Measurements from ENCODE around the gene TMEM82.
A peak's percentile ranks its signal among the peaks of the same experiment; 100 is the strongest.

TMEM82 gene

DNA sequence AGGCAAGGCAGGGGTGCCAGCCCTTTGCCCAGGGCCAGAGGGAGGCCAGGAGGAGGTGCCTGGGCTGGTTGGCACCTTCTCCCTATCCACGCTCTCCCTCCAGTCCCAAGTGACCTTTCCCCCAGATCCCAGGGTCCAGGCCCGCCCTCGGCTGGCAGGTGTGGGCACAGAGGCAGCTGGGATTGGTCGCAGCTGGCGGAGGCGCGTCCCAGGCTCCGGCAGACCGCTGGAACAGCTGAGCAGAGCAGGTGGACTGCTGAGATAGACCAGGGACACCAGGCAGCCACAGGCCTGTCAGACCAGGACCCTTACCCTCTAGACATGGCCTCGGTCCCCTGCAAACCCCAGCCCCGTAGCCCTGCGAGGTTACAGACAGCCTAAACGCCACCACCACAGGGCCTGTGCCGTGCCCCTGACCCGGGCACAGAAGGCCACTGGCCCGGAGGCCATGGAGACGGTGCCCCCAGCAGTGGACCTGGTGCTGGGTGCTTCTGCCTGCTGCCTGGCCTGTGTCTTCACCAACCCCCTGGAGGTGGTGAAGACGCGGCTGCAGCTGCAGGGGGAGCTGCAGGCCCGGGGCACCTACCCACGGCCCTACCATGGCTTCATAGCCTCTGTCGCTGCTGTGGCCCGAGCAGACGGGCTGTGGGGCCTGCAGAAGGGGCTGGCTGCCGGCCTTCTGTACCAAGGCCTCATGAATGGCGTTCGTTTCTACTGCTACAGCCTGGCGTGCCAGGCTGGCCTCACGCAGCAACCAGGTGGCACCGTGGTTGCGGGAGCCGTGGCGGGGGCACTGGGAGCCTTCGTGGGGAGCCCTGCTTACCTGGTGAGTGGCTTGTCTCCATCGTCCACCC lies 6.0 kb upstream of the TMEM82 start, which contains the start of gene SLC25A34:
Gene SLC25A34, plus strand, starts transcription at position 221 of the 854 bp plus-strand sequence. Its CDS starts 228 bp downstream, at position 449.
- no peak for DNase-seq (ENCODE audit: low read depth)

DNA sequence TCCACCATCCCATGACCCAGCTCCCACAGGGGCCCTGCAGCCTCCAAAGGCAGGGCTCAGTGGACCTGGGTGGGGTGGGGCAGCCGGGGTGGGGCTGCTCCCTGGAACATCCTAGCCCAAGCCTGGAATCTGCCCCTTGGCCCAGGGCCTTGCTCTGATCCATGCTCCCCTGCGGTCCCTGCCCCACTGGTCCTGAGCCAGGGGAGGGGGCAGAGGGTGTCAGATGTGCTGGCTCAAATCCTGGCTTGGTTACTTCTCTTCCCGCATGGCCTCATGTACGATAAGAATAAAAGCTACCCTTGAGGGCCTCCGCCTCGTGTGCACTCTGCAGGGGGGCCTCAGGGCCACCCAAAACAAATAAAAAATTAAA lies 5.4 kb upstream of the TMEM82 start:
- DNase-seq (ENCODE audit: low read depth) = no peak

DNA sequence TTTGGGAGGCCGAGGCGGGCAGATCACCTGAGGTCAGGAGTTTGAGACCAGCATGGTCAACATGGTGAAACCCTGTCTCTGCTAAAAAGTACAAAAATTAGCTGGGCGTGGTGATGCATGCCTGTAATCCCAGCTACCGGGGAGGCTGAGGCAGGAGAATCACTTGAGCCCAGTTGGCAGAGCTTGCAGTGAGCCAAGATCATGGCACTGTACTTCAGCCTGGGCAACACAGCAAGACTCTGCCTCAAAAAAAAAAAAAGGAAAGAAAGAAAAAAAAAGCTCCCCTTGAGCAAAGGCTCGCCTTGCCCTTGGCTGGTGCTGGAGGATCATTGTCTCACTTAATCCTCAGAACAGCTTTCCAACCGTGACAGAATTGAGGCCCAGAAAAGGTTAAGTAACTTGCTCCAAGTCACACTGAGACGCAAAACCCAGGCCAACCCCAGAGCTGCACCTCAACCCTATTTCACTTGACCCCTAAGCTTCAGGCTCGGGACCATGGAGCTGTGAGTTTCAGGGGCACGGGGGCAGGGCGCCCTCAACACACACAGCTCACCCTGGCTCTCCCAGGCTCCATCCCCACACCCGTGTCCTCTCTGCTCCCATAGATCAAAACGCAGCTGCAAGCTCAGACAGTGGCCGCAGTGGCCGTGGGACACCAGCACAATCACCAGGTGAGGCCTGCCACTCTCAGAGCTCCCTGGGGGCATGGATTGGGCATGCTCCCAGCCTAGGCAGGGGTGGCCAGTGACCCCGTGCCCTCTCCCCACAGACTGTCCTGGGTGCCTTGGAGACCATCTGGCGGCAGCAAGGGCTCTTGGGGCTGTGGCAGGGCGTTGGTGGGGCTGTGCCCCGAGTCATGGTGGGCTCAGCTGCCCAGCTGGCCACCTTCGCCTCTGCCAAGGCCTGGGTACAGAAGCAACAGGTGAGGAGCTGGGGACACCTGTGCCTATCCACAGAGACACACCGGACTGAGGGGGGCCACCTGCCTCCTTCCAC lies 4.7 kb upstream of the TMEM82 start:
- no peak for DNase-seq (ENCODE audit: low read depth)

DNA sequence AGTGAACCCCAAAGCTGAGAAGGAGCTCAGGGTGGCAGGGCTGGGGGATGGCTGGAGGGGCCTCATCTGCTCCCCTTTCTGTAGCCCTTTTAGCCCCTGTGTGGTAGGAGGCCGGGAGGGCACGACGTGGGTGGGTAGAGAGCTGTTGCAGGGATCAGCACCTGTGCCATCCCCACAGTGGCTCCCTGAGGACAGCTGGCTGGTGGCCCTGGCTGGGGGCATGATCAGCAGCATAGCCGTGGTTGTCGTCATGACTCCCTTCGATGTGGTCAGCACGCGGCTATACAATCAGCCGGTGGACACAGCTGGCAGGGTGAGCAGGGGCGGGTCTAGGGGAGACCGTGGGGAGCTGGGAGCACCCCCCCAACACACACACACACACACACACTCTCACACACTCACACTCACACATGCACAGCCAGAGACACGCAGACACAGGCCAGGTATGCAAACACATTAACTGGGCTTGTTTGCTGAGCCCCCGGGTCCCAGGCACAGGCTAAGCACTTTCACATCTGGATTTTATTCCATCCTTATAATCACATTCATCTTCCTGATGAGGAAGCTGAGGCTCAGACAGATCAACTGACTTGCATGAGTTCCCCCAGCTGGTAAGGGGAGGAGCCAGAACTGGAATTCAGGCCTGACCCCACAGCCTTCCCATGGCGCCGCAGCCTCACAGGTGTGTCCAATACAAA lies 3.7 kb upstream of the TMEM82 start:
- no peak for DNase-seq (ENCODE audit: low read depth)

DNA sequence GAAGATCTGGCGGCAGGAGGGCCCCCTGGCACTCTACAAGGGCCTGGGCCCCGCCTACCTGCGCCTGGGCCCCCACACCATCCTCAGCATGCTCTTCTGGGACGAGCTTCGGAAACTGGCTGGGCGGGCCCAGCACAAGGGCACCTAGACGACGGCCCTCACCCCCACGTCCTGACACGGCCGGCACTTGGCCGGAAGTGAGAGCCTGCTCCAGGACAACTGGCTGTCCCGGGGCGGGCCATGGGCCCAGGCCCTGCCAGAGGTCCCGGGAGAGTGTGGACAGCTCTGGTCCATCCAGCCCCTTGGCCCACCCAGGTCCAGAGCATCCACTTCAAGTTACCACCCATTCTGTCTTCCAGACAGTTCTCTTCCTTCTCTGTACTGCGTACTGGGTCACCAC lies 3.0 kb upstream of the TMEM82 start:
- DNase-seq (ENCODE audit: low read depth) = no peak

DNA sequence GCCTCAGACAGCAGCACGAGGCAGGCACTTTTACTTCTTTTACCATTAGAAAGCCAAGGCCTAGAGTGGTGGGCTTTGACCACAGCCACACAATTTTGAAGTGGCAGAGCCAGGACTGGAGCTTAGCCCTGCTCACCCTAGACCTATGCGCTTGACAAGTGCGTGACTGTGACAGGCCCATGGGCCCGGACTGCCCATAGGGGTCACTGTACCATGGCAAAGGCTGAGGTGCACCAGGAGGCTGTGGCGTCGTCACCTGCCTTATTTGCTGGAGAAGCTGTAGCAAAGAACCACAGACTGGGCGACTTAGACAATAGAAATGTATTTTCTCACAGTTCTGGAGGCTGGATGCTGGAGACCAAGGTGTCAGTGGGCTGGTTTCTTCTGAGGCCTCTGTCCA lies 2.6 kb upstream of the TMEM82 start:
- no peak for DNase-seq (ENCODE audit: low read depth)

DNA sequence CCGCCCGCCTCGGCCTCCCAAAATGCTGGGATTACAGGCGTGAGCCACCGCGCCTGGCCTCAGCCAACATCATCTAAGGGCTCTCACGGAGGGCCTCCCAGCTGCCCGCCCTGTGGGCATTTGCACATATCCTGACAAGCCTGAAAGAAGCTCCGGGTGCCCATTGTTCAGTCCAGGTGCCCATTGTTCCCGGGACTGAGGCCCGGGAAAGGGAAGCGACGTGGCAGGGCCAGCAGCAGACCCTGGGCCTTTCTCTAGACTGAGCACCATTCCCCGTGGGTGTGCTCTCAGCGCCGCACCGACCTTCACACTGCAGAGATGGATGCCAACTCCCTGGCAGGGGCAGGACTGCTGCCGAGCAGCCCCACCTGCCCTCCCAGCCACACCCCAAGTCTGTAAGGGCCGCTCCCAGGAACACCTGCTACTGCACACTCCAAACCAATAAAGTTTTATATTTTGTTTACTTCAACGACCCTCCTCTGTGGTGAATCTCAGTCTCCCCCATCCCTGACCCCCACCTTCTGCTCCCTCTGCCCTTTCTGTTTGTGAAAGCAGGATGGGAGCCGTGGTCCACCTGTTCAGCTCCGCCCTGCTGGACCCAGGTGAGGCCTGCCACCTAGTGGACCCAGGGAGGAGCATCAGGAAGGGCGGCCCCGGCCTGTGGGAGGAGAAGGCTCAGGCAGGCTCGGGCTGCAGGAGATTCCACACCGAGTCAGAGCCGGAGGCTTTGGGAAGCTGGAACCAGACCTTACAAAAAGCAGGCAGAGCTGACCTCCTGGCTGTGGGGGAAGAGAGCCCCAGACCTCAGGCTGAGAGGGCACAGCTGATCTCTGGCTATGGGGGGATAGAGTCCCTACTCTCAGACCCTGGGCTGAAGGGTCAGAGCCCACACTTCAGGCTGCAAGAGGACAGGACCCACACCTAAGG lies 1.1 kb upstream of the TMEM82 start:
- peak; percentile 28 for DNase-seq (ENCODE audit: low read depth)

DNA sequence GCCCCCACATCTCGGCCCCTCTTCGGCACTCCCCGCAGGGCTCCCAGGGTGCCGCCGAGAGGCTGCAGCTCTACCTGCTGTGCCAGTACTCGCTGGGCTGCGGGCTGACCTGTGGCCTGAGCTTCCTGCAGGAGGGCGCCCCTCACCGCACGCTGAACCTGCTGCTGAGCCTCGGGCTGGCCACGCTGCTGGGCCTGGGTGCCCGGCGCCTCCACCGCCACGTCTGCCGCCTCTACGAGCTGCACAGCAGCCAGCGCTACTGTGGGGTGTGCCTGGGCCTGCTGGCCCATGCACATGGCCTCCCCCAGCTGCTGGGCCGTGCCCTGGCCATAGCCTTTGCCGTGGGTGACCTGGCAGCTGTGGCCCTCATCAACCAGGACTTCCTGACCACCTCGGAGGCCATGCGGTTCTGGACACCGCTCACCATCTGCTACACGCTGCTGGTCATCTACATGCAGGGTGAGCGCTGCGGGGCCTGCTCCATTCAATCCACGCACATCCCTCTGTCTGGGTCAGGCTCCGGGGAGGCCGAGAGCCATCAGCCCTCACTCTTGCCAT lies 1.9 kb downstream of the TMEM82 start:
- DNase-seq (ENCODE audit: low read depth) = no peak

DNA sequence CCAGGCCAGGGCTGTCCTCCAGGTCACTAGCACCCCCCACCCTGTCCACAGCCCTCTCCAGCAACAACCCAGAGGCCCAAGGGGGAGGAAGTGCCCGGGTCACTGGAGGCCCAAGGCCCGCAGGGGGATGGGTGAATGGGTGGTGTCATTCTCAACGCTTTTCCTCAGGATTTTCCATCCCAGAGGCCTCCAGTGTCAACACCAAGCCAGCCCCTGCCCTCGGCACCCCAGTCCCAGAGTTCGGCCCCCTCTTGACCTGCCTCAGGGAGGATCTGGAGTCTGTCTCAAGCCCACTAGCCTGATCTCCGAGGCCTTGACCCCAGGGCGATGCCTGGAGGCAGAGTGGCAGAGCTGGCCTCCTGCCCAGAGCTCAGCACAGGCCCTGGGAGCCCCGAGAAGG lies 5.1 kb downstream of the TMEM82 start:
- no peak for DNase-seq (ENCODE audit: low read depth)

DNA sequence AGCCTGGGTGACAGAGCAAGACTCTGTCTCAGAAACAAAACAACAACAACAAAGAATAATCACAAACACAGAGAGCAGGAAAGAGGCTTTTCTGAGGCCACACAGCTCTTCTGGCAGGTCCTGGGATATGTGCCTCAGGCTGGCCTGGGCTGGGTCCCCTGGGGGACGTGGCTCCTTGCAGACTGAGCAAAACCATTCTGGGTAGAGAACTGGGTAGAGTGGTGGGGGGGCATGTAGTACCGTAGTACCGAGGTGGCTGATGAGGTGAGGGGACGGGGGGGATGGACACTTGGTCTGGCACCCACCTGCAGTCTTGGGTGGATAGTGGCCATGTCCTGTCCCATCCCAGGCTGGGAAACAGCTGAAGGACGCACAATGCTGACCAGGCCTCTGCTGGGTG lies 6.0 kb downstream of the TMEM82 start:
- no peak for DNase-seq (ENCODE audit: low read depth)

DNA sequence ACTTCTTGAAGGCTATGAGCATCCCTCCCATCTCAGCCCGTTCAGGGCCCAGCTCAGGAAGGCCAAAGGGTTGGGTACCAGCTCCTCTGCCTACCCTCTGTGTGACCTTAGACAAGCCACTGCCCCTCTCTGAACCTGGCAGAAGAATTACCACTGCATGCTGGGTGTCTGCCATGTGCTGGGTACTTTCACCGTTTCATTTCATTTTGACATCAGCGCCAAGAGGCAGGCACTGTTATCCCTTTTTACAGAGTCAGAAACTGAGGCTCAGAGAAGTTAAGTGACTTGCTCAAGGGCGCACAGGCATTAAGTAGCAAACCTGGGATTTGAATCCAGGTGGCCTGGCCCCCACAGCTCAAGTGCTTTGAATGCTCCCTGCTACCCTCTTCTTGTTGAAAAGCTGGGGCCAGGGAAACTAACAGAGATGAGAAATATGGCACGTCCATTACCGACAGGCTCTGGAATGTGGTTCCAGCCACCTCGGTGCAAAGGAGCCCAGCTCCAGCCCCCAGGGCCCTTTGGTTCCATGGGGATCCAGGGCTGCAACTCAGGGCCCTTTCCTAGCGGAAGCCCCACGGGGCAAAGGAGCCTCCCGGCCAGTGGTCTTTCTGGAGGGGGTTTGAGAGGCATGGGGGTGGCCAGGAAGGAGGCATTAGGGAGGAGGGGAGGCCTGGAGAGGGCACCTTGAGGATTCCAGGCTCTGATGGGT lies 6.5 kb downstream of the TMEM82 start:
- DNase-seq (ENCODE audit: low read depth) = no peak

DNA sequence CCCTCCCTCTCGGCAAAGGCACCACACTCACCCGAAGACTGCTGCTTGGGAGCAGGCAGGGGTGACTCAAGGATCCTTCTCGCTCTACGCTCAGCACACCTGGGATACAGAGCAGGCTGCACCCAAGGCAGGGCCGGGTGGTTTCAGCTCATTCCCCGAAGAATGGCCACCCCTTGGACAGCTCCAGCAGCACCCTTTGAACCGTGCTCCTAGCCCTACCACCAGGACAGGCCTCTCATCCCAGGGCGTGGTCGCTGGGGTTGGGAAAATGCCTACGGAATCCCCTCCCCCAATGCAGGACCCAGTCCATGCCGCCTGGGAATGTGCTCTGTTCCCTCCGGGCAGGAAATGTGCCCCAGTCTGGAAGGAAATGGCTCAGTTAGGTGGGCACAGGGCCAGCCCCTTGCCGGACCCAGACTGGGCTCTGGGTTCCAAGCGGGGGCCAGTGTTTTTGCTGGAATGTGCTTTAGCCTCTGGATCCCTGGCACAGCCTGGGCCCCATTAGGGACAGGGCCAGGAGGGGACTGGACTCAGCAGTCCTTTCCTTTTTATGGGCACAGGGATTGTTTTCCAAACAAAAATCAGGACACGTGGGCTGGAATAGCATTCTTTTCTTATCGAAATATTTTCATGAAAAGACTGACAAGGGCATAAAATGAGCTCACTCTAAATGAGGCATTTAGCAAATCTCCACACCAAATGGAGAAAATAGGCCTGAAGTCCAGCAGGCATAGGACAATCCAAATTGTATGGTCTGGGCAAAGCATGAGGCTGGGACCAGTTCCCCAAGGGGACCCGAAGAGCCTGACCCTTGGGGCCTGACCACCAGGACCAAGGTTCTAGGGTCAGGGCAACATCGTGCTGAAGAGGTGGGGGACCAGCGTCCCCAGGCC lies 7.3 kb downstream of the TMEM82 start:
- DNase-seq (ENCODE audit: low read depth) = no peak

DNA sequence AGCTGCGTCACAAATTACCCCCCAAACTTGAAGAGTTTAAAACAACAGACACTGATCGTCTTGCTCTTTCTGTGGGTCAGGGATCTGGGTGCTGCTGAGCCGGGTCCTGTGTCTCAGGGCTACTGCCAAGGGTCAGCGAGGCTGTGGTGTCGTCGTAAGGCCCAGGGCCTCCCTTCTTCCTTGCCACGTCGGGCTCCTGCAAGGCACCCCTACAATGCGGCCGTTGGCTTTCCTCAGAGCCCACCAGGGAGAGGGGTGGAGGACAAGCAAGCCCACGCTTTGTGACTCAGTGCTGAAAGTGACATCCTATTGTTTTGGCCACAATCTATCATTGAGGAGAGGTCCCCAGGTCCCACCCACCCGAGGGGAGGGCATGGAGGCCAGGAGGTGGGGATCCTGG lies 8.6 kb downstream of the TMEM82 start:
- no peak for DNase-seq (ENCODE audit: low read depth)

DNA sequence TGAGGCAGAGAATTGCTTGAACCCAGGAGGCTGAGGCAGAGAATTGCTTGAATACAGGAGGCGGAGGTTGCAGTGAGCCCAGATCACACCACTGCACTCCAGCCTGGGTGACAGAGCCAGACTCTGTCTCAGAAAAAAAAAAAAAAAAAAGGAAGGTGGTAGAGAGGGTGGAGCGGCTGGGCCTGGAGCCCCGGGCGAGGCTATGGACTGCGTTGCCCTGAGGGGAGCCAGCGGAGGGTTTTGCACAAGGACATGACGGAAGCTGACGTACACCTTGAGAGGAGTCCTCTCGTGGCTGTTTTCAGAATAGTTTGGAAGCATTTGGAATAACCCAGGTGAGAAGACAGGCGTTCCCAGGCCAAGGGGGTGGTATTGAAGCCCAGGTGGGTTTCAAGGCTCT lies 9.4 kb downstream of the TMEM82 start:
- DNase-seq (ENCODE audit: low read depth) = no peak

DNA sequence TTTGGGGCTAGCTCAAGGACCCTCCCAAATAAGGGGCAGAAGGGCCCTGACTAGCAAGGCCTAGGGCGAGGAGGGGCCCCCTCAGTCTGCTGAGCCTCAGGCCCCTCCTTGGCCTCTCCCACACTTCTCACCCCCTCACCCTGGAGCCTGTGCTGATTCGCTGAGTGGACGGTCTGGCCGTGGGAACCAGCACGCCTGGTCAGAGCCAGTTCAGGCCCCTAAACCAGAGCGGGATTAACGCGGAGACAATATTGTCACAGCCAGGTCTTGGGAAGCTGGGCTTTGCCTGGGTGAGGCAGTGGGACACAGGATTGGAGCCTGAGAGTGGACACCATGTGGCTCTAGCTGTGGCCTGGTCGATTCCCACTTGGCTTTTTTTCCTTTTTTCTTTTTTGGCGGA lies 11.5 kb downstream of the TMEM82 start:
- DNase-seq (ENCODE audit: low read depth) = no peak

DNA sequence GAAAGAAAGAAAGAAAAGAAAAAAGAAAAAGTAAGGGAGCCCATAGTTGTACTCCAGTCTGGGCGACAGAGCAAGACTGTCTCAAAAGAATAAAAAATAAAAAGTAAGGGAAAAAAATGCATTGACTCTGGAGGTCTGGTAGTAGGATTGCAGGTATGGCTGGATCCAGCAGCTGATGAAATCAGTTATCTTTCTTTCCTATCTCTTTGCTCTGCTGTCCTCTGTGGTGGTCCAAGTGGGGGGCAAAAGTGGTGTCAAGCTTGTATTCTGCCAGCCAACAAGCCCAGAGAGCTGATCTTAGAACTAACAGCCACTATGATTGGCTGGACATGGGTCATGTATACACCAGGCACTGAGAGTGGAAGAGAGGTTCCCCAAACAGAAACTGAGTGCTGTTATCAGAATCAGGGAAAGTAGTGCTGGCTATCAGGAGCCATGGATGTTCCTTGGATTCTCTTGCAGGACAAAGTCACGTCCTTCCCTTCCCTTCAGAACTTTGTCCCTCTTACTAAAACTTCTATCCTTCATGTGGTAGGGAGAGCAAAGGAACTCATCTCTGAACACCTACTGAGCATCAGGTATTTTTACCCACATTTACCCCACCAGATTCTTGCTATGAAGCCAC lies 12.8 kb downstream of the TMEM82 start:
- no peak for DNase-seq (ENCODE audit: low read depth)

DNA sequence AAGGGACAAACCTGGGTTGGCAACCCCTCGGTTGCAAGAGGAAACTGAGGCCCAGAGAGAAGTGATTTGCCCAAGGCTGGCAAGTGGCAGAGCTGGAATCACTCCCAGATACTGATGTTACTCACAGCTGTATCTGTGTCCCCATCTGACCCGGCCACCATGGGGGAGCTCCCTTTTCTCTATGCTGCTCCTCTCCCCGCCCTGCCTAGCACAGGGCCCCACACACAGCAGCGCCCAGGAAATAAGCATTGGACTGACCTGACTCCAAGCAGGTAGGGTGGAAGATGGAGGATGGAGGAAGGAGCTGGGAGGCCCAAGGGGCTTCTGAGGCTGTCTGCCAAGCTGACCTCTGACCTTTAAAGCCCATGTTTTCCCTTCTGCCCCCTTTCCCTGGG lies 13.3 kb downstream of the TMEM82 start:
- no peak for DNase-seq (ENCODE audit: low read depth)

DNA sequence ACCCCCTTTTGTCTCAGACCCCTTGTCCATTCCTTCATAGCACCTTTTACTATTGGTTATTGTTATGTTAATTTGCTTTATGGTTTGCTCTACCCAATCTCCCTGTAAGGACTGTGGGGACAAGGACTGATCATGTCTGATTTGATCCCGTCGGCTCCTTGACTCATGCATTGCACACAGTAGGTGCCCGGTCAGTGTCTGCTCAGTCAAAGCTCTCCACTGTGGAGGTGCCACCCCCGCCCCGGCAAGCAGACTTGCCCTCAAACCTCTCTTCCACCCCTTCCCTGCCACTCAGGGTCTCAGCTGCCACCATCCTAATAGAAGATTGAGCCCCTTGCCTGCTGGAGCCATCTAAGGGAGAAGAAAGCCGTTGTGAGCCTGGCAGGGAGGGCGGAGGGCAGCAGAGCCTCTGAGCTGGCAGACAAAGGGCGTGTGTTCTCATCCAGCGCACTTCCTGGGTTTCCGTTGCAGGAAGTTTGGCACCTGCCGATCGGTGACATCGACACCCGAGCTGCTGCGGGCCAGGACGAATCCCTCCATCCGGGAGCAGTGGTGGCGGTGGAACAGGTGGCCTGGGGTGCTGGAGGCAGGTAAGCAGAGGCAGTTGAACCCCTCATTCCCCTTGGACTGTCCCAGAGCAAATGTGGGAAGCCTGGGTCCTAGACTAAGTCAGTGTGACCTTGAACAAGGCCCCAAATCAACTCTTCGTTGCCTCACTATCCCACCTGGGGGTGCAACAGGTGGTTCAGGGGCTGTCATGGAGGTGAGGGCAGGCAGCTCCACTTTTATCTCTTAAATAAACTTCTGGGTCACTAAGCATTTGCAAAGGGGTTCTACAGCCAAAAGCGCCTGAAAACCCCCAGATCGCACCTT lies 14.1 kb downstream of the TMEM82 start:
- DNase-seq (ENCODE audit: low read depth) = no peak
